Progenitor cell of endocrine pancreas (in vitro differentiated cells): ENCODE data around the gene OAS3. TPM values are rescaled to one million over a fixed set of nuclear protein-coding genes. Genes with fewer than 3 reads are reported as not detected.

ENCODE experiments used
- DNase-seq: peaks from one replicate; pipeline ENCODE4 v3.0.0; 2021; ENCODE audit warnings: low spot score; ENCODE audit not compliant: unreplicated experiment
- H3K27ac Mint-ChIP-seq: 2 replicates; pipeline ENCODE4 v1.8.0; 2021; ENCODE audit warnings: mild to moderate bottlenecking, moderate library complexity, mixed read lengths
- H3K27me3 Mint-ChIP-seq: 2 replicates; pipeline ENCODE4 v1.8.0; 2021; ENCODE audit warnings: mixed read lengths
- H3K36me3 Mint-ChIP-seq: 2 replicates; pipeline ENCODE4 v1.8.0; 2022; ENCODE audit warnings: mixed read lengths; ENCODE audit not compliant: insufficient read depth
- H3K4me1 Mint-ChIP-seq: 2 replicates; pipeline ENCODE4 v1.8.0; 2021; ENCODE audit warnings: low read depth, mixed read lengths
- H3K4me3 Mint-ChIP-seq: 2 replicates; pipeline ENCODE4 v1.8.0; 2021; ENCODE audit warnings: low read depth, mild to moderate bottlenecking, moderate library complexity, mixed read lengths
- H3K9me3 Mint-ChIP-seq: 2 replicates; pipeline ENCODE4 v1.8.0; 2021; ENCODE audit warnings: low read depth, mixed read lengths
- total RNA-seq: library from RNA; stranded (reverse); gene quantifications from 2 replicates; pipeline ENCODE4 v1.2.1, GENCODE V29; 2021
- TF ChIP-seq, protein P1 (sequence below): fragments of 200-600 bp; sonication (generic); IDR thresholded peaks from one replicate; pipeline ENCODE4 v1.5.0; 2021; ENCODE audit warnings: antibody characterized with exemption, mild to moderate bottlenecking; ENCODE audit not compliant: unreplicated experiment

OAS3 gene
- total RNA-seq, 1 donor from 2014 or later, result 1.1 TPM

DNA sequence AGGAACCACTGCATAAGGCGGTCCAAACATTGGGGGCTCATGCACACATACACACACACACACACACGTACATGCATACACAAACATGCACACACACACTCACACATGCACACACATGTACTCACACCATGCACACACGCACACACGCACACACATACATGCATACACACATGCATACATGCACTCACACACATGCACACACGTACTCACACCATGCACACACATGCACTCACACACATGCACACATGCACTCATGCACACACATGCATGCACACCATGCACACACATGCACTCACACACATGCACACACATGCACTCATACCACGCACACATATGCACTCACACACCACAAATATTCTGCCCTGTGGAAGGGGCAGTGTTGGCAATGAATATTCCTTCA, 62.2 kb downstream of the OAS3 start:
- Mint-ChIP-seq H3K9me3 (peaks cover 4% of the 10 kb centered on the region), H3K4me1 (peaks cover 2% of the 10 kb centered on the region), H3K36me3 (no peaks in the 10 kb centered on the region), H3K4me3 (no peak overlapping the region), H3K27me3 (peaks cover 25% of the 10 kb centered on the region), H3K27ac (no peak overlapping the region)
- TF ChIP-seq, protein P1, sequence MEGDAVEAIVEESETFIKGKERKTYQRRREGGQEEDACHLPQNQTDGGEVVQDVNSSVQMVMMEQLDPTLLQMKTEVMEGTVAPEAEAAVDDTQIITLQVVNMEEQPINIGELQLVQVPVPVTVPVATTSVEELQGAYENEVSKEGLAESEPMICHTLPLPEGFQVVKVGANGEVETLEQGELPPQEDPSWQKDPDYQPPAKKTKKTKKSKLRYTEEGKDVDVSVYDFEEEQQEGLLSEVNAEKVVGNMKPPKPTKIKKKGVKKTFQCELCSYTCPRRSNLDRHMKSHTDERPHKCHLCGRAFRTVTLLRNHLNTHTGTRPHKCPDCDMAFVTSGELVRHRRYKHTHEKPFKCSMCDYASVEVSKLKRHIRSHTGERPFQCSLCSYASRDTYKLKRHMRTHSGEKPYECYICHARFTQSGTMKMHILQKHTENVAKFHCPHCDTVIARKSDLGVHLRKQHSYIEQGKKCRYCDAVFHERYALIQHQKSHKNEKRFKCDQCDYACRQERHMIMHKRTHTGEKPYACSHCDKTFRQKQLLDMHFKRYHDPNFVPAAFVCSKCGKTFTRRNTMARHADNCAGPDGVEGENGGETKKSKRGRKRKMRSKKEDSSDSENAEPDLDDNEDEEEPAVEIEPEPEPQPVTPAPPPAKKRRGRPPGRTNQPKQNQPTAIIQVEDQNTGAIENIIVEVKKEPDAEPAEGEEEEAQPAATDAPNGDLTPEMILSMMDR, result no peak
- DNase-seq, result no peak

DNA sequence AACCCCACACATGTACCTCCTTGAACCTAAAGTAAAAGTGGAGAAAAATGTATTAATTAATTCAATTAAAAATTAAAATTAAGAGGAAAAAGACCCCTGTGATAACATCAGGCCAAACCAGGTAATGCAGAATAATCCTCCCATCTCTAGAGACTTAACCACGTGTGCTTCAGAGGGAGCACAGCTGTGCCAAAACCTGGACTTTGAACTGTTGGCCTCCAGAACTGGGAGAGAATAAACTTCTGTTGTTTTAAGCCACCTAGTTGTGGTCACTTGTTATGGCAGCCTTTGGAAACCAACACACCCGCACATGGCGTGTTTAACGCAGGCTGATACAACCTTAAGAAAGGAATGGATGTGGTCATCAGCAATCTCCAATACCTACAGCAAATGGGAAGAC, 63.9 kb downstream of the OAS3 start:
- no peaks in the 10 kb centered on the region for H3K36me3 Mint-ChIP-seq
- peaks cover 22% of the 10 kb centered on the region for H3K27me3 Mint-ChIP-seq
- TF ChIP-seq, protein P1, result peak; percentile 19
- no peak for DNase-seq
- no peak overlapping the region for H3K27ac Mint-ChIP-seq
- peaks cover 4% of the 10 kb centered on the region for H3K9me3 Mint-ChIP-seq
- H3K4me1 Mint-ChIP-seq, result peaks cover 2% of the 10 kb centered on the region
- no peak overlapping the region for H3K4me3 Mint-ChIP-seq

- Mint-ChIP-seq H3K4me3 (no peak overlapping the region), H3K36me3 (no peaks in the 10 kb centered on the region), H3K27me3 (peaks cover 23% of the 10 kb centered on the region), H3K4me1 (peaks cover 2% of the 10 kb centered on the region), H3K27ac (no peak overlapping the region), H3K9me3 (peaks cover 4% of the 10 kb centered on the region)
- no peak for DNase-seq
- TF ChIP-seq, protein P1, result no peak
Measured at GRCh38 chr12:113002676-113003075, 64.4 kb downstream of the OAS3 start.

GRCh38 chr12:113003636-113004035, 65.4 kb downstream of the OAS3 start:
- no peak for DNase-seq
- H3K27me3 Mint-ChIP-seq, result peaks cover 27% of the 10 kb centered on the region
- TF ChIP-seq, protein P1, result no peak
- peaks cover 2% of the 10 kb centered on the region for H3K4me1 Mint-ChIP-seq
- H3K9me3 Mint-ChIP-seq, result peaks cover 1% of the 10 kb centered on the region
- H3K4me3 Mint-ChIP-seq, result no peak overlapping the region
- H3K36me3 Mint-ChIP-seq, result no peaks in the 10 kb centered on the region
- no peak overlapping the region for H3K27ac Mint-ChIP-seq

DNA sequence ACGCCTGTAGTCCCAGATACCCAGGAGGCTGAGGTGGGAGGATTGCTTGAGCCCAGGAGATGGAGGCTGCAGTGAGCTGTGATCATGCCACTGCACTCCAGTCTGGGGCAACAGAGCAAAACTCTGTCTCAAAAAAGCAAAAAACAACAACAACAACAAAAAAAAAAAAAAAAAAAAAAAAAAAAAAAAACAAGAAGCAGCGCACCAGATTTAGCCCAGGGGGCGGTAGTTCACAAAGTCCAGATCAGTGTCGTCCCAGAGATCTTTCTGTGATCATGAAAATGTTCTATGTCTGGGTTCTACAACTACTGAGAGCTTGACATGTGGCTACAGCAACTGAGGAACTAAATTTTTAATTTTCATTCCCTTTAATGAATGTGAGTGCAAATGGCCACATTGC, 67.5 kb downstream of the OAS3 start:
- no peaks in the 10 kb centered on the region for H3K36me3 Mint-ChIP-seq
- no peak overlapping the region for H3K4me3 Mint-ChIP-seq
- H3K27me3 Mint-ChIP-seq, result peaks cover 42% of the 10 kb centered on the region
- H3K4me1 Mint-ChIP-seq, result peaks cover 2% of the 10 kb centered on the region
- no peak for DNase-seq
- H3K9me3 Mint-ChIP-seq, result no peaks in the 10 kb centered on the region
- no peak overlapping the region for H3K27ac Mint-ChIP-seq
- TF ChIP-seq, protein P1, result peak; percentile 48
